ELF-1 (cell line): ENCODE measurements around the gene FRMPD4.

Source experiments
- DNase-seq: peaks from one replicate; pipeline ENCODE4 v3.0.0-alpha.2; 2016; ENCODE audit warnings: low read depth, low spot score

Gene FRMPD4

GRCh38 chrX:12366440-12366839 is 228.2 kb downstream of the FRMPD4 start:
- no peak for DNase-seq

- no peak for DNase-seq
Observed at GRCh38 chrX:12367254-12367653, 229.0 kb downstream of the FRMPD4 start.

GRCh38 chrX:12370497-12370986 is 232.3 kb downstream of the FRMPD4 start:
- DNase-seq, result no peak

- DNase-seq, result peak; percentile 12
Observed at GRCh38 chrX:12372111-12372510, 233.8 kb downstream of the FRMPD4 start.

GRCh38 chrX:12374286-12374685 is 236.0 kb downstream of the FRMPD4 start:
- no peak for DNase-seq

GRCh38 chrX:12378253-12378652 is 240.0 kb downstream of the FRMPD4 start:
- DNase-seq, result no peak

- DNase-seq, result no peak
Observed at GRCh38 chrX:12378706-12379105, 240.4 kb downstream of the FRMPD4 start.

- no peak for DNase-seq
Observed at GRCh38 chrX:12379671-12380070, 241.4 kb downstream of the FRMPD4 start.

GRCh38 chrX:12383196-12383595 is 244.9 kb downstream of the FRMPD4 start:
- DNase-seq, result peak; percentile 38

- DNase-seq, result no peak
Observed at GRCh38 chrX:12390301-12390700, 252.0 kb downstream of the FRMPD4 start.

- no peak for DNase-seq
Observed at GRCh38 chrX:12396584-12396983, 258.3 kb downstream of the FRMPD4 start.

GRCh38 chrX:12400218-12400617 is 261.9 kb downstream of the FRMPD4 start:
- DNase-seq, result no peak

GRCh38 chrX:12401252-12401651 is 263.0 kb downstream of the FRMPD4 start:
- DNase-seq, result no peak

GRCh38 chrX:12403474-12404082 is 265.3 kb downstream of the FRMPD4 start:
- no peak for DNase-seq

GRCh38 chrX:12405306-12405705 is 267.0 kb downstream of the FRMPD4 start:
- no peak for DNase-seq

- DNase-seq, result no peak
Observed at GRCh38 chrX:12410523-12410922, 272.2 kb downstream of the FRMPD4 start.

- no peak for DNase-seq
Observed at GRCh38 chrX:12411831-12412230, 273.6 kb downstream of the FRMPD4 start.

- no peak for DNase-seq
Observed at GRCh38 chrX:12412561-12412960, 274.3 kb downstream of the FRMPD4 start.

GRCh38 chrX:12419591-12419990 is 281.3 kb downstream of the FRMPD4 start:
- DNase-seq, result no peak

GRCh38 chrX:12421918-12422317 is 283.6 kb downstream of the FRMPD4 start:
- DNase-seq, result no peak

GRCh38 chrX:12423346-12423745 is 285.1 kb downstream of the FRMPD4 start:
- no peak for DNase-seq

GRCh38 chrX:12425496-12425895 is 287.2 kb downstream of the FRMPD4 start:
- no peak for DNase-seq

- DNase-seq, result no peak
Observed at GRCh38 chrX:12426420-12426819, 288.1 kb downstream of the FRMPD4 start.

- no peak for DNase-seq
Observed at GRCh38 chrX:12434493-12434892, 296.2 kb downstream of the FRMPD4 start.
